Keratinocyte (primary cell): ENCODE data around the gene DUSP14. TPM values are rescaled to one million over a fixed set of nuclear protein-coding genes. Genes with fewer than 3 reads are reported as not detected.
A peak's percentile ranks its signal among the peaks of the same experiment; 100 is the strongest.

Source experiments
- DNase-seq: peaks from one replicate; pipeline ENCODE4 v3.0.0-alpha.2; 2011; ENCODE audit warnings: low read depth, missing footprints, low spot score
- FAIRE-seq: peaks from 2 replicates; lab custom pipeline; 2011; peaks lifted over from hg19 to GRCh38; lab: Jason Lieb, UNC
- H2AFZ ChIP-seq: 2 replicates; pipeline ENCODE4 v1.6.0; 2012; ENCODE audit warnings: low read length, control low read depth, inconsistent platforms; ENCODE audit not compliant: control insufficient read depth
- H3K27ac ChIP-seq: 2 replicates; pipeline ENCODE4 v1.5.1; 2011; ENCODE audit warnings: low read length; ENCODE audit not compliant: control insufficient read depth, insufficient read depth
- H3K27me3 ChIP-seq: 3 replicates; pipeline ENCODE4 v1.6.0; 2011; ENCODE audit warnings: low read length; ENCODE audit not compliant: control insufficient read depth, insufficient read depth; ENCODE audit errors: extremely low read depth
- H3K36me3 ChIP-seq, 2 experiments: 2 replicates in 1 of 2; 3 replicates in 1 of 2; pipeline ENCODE4 v1.5.1; 2011; ENCODE audit warnings: low read length in 2 of 2, mild to moderate bottlenecking in 1 of 2; ENCODE audit not compliant: control insufficient read depth in 2 of 2, insufficient read depth in 2 of 2; ENCODE audit errors: extremely low read depth in 1 of 2
- H3K4me1 ChIP-seq: 3 replicates; pipeline ENCODE4 v1.5.1; 2011; ENCODE audit warnings: low read length; ENCODE audit not compliant: control insufficient read depth, insufficient read depth; ENCODE audit errors: extremely low read depth
- H3K4me2 ChIP-seq: 3 replicates; pipeline ENCODE4 v1.6.0; 2011; ENCODE audit warnings: low read depth, low read length; ENCODE audit not compliant: control insufficient read depth, insufficient read depth; ENCODE audit errors: extremely low read depth
- H3K4me3 ChIP-seq, 3 experiments: fragments of 200-600 bp in 1 of 3; sonication (generic) in 1 of 3; 2 replicates in 2 of 3; 3 replicates in 1 of 3; pipeline ENCODE4 v1.5.1; 2011 to 2016; ENCODE audit warnings: low read length in 3 of 3, mild to moderate bottlenecking in 3 of 3, control low read depth in 2 of 3, inconsistent platforms in 1 of 3, low read depth in 1 of 3, mixed read lengths in 1 of 3, mixed run types in 1 of 3, moderate library complexity in 1 of 3; ENCODE audit not compliant: control insufficient read depth in 2 of 3, insufficient read depth in 2 of 3; ENCODE audit errors: extremely low read depth in 1 of 3
- H3K79me2 ChIP-seq: 2 replicates; pipeline ENCODE4 v1.6.0; 2012; ENCODE audit warnings: low read length; ENCODE audit not compliant: control insufficient read depth, insufficient read depth
- H3K9ac ChIP-seq: 3 replicates; pipeline ENCODE4 v1.6.0; 2011; ENCODE audit warnings: low read length; ENCODE audit not compliant: control insufficient read depth, insufficient read depth; ENCODE audit errors: extremely low read depth
- H3K9me1 ChIP-seq: 3 replicates; pipeline ENCODE4 v1.6.0; 2011; ENCODE audit warnings: low read length; ENCODE audit not compliant: control insufficient read depth, insufficient read depth; ENCODE audit errors: extremely low read depth
- H3K9me3 ChIP-seq: 2 replicates; pipeline ENCODE4 v1.5.1; 2012; ENCODE audit warnings: low read depth, low read length; ENCODE audit not compliant: control insufficient read depth
- H4K20me1 ChIP-seq: 3 replicates; pipeline ENCODE4 v1.6.0; 2011; ENCODE audit warnings: low read length; ENCODE audit not compliant: control insufficient read depth, insufficient read depth; ENCODE audit errors: extremely low read depth
- EZH2 ChIP-seq: IDR thresholded peaks from one replicate; pipeline ENCODE4 v1.6.1; 2012; ENCODE audit warnings: inconsistent platforms, mild to moderate bottlenecking, low read length, moderate library complexity
- dilution Hi-C: fragments of 300-500 bp; cut with MboI; formaldehyde crosslinking; loops from one replicate; pipeline ENCODE4 v1.7.0; 2020; ENCODE audit warnings: low sequenced_read_pairs; ENCODE audit not compliant: extremely low pct_ligation_motif_present
- polyA plus RNA-seq, 5 experiments: library from polyadenylated mRNA; depleted of rRNA in 3 of 5; stranded (reverse) in 3 of 5; stranded (forward) in 1 of 5; unstranded in 1 of 5; fragments of >200 nt; gene quantifications; 1 replicate in 1 of 5; 2 replicates in 3 of 5; 3 replicates in 1 of 5; pipeline versions ENCODE4 v1.2.1 to v1.2.3, GENCODE V29; 2011 to 2012; ENCODE audit warnings: missing spikeins in 2 of 5, low read depth in 1 of 5, low replicate concordance in 1 of 5
- TF ChIP-seq, protein P1 (sequence below), 3 experiments: IDR thresholded peaks in 1 of 3; conservative IDR thresholded peaks in 1 of 3; optimal IDR thresholded peaks in 1 of 3; 2 replicates in 2 of 3; 3 replicates in 1 of 3; pipeline versions ENCODE3 to v1.5.1; 2011; ENCODE audit warnings: low read length in 3 of 3, mild to moderate bottlenecking in 3 of 3, moderate library complexity in 2 of 3, control low read depth in 1 of 3, inconsistent platforms in 1 of 3; ENCODE audit not compliant: insufficient read depth in 2 of 3; ENCODE audit errors: extremely low read depth in 1 of 3

The DUSP14 gene
- polyA plus RNA-seq, 1 donor (not counting 4 experiments of a cell fraction or from before 2014, with no cell fraction given) = 169 TPM

DNA sequence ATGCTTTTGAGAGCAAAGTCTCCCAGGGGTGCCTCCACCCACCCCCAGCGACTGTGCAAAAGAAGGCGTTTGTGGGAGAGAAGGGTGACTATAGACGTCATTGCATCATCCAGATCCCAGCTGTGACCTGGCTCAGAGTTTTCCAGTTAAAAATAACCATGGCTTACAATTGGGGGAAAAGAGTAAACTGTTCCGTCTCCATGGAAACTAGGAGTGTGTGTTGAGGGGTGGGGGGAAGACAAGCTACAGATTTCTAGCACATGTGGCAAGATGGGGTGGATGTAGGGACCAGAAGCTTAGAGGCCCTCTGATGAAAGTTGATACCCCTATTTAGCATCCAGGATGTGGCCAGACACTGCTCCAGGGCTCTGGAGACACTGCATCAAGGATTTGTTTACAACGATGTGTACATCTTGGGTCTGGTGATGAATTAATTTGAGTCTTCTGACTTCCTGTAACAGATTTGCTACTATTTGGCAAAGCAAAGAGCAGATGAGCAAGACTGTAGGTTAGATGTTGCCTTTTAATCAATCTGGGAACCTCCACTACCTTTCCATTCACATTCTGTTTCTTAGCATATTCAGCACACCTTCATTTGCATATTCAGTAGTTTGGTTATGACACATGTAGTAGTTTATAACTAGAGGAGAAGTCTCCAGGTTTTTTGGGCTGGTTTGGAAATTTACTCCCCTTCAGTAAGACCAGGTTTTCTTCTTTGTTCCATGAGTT is 6.2 kb upstream of the DUSP14 start:
- no peaks in the 10 kb centered on the region for H3K79me2 ChIP-seq
- H3K36me3 ChIP-seq = peaks cover 0 to 5% of the 10 kb centered on the region in 2 experiments
- TF ChIP-seq EZH2 = no peak
- TF ChIP-seq, protein P1, sequence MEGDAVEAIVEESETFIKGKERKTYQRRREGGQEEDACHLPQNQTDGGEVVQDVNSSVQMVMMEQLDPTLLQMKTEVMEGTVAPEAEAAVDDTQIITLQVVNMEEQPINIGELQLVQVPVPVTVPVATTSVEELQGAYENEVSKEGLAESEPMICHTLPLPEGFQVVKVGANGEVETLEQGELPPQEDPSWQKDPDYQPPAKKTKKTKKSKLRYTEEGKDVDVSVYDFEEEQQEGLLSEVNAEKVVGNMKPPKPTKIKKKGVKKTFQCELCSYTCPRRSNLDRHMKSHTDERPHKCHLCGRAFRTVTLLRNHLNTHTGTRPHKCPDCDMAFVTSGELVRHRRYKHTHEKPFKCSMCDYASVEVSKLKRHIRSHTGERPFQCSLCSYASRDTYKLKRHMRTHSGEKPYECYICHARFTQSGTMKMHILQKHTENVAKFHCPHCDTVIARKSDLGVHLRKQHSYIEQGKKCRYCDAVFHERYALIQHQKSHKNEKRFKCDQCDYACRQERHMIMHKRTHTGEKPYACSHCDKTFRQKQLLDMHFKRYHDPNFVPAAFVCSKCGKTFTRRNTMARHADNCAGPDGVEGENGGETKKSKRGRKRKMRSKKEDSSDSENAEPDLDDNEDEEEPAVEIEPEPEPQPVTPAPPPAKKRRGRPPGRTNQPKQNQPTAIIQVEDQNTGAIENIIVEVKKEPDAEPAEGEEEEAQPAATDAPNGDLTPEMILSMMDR (optimal IDR thresholded peaks at IDR 0.05 in 1 of 3, IDR thresholded peaks at IDR 0.05 in 1 of 3, conservative IDR thresholded peaks at IDR 0.05 in 1 of 3; ENCODE audit: extremely low read depth in 1 of 3, insufficient read depth in 2 of 3, low read length in 3 of 3) = no peak
- no peak overlapping the region for H2AFZ ChIP-seq
- H3K9me3 ChIP-seq = no peaks in the 10 kb centered on the region
- H4K20me1 ChIP-seq = no peaks in the 10 kb centered on the region
- H3K4me1 ChIP-seq = peaks cover 44% of the 10 kb centered on the region
- no peak overlapping the region for H3K4me3 ChIP-seq
- DNase-seq (no peak), FAIRE-seq (no peak)
- H3K27me3 ChIP-seq = no peaks in the 10 kb centered on the region
- peak overlapping the region; percentile 9 for H3K4me2 ChIP-seq
- no peak overlapping the region for H3K9ac ChIP-seq
- H3K9me1 ChIP-seq = no peaks in the 10 kb centered on the region
- H3K27ac ChIP-seq = peak overlapping the region; percentile 34
- dilution Hi-C loops = no loop called here

DNA sequence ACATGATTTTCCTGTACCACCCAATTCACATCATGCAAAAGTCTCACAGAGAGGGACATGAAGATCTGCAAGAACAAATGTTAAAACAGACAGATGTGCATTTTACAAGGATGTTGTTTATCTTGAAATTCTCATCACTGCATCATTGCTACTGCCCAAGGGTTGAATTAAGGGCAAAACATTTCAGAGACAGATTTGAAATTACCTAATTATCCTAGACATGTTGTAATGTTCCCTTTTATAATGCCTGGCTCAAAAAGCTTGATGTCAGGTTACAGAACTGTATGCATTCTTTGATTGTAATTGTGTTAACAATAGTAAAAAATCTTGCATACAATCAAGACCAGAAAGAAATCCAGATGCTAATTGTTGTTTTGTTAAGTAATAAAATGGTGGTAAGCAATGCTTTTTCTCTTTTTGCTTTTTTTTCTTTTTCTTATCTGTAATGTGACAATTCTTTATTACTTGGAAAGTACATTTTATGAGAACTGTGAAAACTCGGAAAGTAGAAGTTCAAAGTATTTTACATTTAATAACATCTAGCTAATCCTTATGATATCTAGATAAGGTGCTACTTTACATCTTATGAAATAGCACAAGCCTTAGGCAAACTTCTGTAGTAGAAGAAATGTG is 3.6 kb upstream of the DUSP14 start:
- Histone ChIP-seq H3K9me3 (no peaks in the 10 kb centered on the region), H3K79me2 (peaks cover 11% of the 10 kb centered on the region), H3K9me1 (no peaks in the 10 kb centered on the region), H2AFZ (no peak overlapping the region), H3K4me3 (no peak overlapping the region), H3K4me1 (peaks cover 37% of the 10 kb centered on the region), H3K9ac (no peak overlapping the region), H3K27me3 (no peaks in the 10 kb centered on the region), H3K36me3 (no peaks in the 10 kb centered on the region), H4K20me1 (no peaks in the 10 kb centered on the region), H3K27ac (no peak overlapping the region), H3K4me2 (no peak overlapping the region)
- dilution Hi-C loops = no loop called here
- FAIRE-seq (no peak), DNase-seq (no peak)
- TF ChIP-seq EZH2 = no peak
- TF ChIP-seq, protein P1 (optimal IDR thresholded peaks at IDR 0.05 in 1 of 3, IDR thresholded peaks at IDR 0.05 in 1 of 3, conservative IDR thresholded peaks at IDR 0.05 in 1 of 3; ENCODE audit: extremely low read depth in 1 of 3, insufficient read depth in 2 of 3, low read length in 3 of 3) = no peak
